GM12873 (cell line): ENCODE data around the gene TMEM51.

ENCODE experiments used
- CTCF ChIP-seq: IDR thresholded peaks from 2 replicates; pipeline ENCODE4 v1.5.1; 2012; ENCODE audit warnings: low read depth, mild to moderate bottlenecking, moderate library complexity, low read length, control low read depth; ENCODE audit not compliant: insufficient read depth; ENCODE audit errors: missing control alignments

Gene TMEM51

GRCh38 chr1:15176898-15177665 is 23.5 kb downstream of the TMEM51 start:
- TF ChIP-seq CTCF, result no peak

GRCh38 chr1:15177710-15178166 is 24.2 kb downstream of the TMEM51 start:
- no peak for TF ChIP-seq CTCF

GRCh38 chr1:15178571-15179484 is 25.3 kb downstream of the TMEM51 start:
- TF ChIP-seq CTCF, result no peak

GRCh38 chr1:15179485-15179883 is 25.9 kb downstream of the TMEM51 start:
- no peak for TF ChIP-seq CTCF

GRCh38 chr1:15180189-15180588 is 26.6 kb downstream of the TMEM51 start:
- TF ChIP-seq CTCF, result no peak

- TF ChIP-seq CTCF, result no peak
These were observed 27.5 kb downstream of the TMEM51 start for GRCh38 chr1:15180945-15181523.

GRCh38 chr1:15181564-15181963 is 28.0 kb downstream of the TMEM51 start:
- TF ChIP-seq CTCF, result no peak
